Fibroblast of skin of back (primary cell): Measurements from ENCODE around the gene CMC1.
"Not testable (repeated sequence)": the region's sequence is repeated elsewhere in the genome, so short reads cannot be mapped to it uniquely, and the experiment has no call there.

Experiments used
- DNase-seq: peaks from one replicate; pipeline ENCODE4 v3.0.0-alpha.2; 2013

CMC1 gene

DNA sequence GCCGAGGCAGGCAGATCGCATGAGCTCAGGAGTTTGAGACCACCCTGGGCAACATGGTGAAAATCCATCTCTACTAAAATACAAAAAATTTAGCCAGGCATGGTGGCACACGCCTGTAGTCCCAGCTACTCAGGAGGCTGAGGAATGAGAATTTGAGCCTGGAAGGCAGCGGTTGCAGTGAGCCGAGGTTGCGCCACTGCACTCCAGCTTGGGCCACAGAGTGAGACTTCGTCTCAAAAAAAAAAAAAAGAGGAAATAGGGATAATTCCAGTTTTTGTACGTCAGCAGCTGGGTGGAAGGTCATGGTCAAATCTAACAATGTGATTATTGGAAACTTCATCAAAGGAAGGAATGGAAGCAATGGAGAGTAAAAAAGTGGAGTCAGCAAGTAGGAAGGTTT lies 3.1 kb downstream of the CMC1 start:
- no peak for DNase-seq

- no peak for DNase-seq
These were observed 5.9 kb downstream of the CMC1 start for GRCh38 chr3:28247286-28247685.

GRCh38 chr3:28250999-28251398 lies 9.6 kb downstream of the CMC1 start:
- DNase-seq, result no peak

DNA sequence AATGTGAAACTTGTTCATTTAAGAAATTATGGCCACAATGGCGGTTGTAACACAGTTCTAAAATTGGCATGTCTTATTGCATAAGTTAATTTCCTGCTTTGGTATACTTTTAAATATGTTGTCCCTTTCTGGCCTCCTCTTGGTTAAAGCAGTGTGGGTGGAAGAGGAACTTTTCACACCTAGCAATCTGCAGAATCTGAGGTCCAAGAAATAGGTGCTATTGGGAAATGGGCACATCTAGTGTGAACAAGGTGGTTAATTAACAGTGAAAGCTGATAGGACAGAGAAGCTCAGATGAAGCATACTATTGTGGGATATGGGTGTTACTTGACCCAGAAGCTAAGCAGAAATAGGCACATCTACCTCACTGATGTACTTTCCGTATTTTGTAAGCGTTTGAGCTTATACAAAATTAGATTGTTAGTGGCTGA lies 10.6 kb downstream of the CMC1 start:
- DNase-seq, result no peak

DNA sequence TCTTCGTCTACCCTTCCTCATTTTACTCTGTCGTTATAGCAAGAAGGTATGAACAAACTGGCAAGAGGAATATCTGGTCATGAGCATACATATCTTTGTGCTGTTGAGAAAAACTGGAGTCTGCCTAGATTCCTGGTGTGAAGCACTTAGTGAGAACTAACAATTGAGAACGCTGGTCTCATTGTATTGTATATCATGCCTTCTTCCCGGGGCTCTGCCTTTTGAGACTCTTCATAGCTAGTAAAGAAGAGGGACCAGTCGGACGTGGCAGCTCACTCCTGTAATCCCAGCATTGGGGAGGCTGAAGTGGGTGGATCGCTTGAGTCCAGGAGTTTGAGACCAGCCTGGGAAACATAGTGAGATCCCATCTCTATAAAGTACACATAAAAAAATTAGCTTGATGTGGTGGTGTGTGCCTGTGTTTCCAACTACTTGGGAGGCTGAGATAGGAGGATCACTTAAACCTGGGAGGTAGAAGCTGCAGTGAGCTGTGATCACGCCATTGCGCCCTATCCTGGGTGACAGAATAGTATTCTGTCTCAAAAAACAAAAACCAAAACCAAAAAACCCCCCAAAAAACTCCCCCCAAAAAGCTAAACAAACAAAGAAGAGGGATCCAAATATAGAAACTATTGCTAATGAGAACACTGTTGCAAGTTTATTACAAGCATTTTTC lies 11.8 kb downstream of the CMC1 start:
- no peak for DNase-seq

- no peak for DNase-seq
These were observed 20.6 kb downstream of the CMC1 start for GRCh38 chr3:28262001-28262400.

DNA sequence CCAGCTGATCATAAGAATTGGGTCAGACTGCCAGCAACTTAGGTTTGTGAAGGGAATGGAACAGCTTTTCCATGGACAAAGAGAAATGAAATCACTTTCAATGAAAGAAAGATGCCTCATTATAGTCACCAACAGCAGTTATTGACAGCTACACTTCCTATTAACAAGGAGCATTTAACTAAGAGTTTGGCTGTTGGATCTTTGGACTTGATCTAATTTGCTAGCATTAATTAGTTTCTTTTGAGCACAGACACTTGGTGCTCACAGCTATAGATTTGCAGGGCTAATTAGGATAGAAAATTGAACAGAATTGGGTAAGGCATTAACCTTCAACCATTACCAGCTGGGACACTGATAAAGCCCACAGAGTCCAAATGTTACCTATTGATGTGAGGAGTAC lies 24.2 kb downstream of the CMC1 start:
- DNase-seq, result no peak

DNA sequence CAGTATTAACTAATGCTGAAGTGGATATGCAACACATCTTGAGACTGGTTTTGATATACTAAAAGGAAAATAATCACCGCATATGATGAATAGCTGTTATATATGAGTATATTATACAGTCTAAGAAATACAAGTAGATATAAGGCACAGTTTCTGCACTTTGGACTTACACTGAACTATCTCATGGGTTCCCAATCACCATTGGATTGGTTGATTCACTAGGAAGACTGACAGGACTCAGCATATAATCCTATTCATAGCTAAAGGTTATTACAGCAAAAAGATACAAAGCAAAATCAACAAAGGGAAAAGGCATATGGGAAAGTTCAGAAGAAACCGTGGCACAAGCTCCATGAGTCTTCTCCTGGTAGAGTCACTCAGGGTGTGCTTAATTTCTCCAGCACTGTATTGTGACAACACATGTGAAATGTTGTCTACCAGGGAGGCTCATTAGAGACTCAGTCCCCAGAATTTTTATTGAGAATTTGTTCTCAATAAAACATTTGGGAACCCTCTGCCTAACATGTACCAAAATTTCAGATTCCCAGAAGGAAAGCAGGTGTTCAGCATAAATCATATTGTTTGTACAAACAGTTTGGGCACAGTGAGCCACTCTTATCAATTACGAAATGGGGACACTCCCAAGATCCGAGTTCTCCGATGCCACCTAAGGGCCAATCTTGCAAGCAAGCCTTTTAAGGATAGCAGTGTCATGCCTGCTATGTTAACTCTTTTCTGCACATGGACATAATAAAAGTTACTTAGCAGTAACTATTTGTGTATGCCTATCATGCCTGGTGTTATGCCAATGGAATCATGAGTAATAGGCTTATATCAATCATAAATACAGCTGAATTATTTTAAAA lies 26.8 kb downstream of the CMC1 start:
- no peak for DNase-seq

GRCh38 chr3:28268989-28269388 lies 27.6 kb downstream of the CMC1 start:
- DNase-seq, result no peak

DNA sequence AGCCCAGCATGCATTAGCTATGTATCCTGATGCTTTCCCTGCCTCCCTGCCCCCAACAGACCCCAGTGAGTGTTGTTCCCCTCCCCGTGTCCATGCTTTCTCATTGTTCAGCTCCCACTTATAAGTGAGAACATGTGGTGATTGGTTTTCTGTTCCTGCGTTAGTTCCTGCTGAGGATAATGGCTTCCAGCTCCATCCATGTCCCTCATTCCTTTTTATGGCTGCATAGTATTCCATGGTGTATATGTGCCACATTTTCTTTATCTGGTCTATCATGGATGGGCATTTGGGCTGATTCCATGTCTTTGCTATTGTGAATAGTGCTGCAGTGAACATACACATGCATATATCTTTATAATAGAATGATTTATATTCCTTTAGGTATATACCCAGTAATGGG lies 28.5 kb downstream of the CMC1 start:
- not testable (repeated sequence) for DNase-seq

- DNase-seq, result no peak
These were observed 32.4 kb downstream of the CMC1 start for GRCh38 chr3:28273837-28274236.

- no peak for DNase-seq
These were observed 37.5 kb downstream of the CMC1 start for GRCh38 chr3:28278918-28279317.

DNA sequence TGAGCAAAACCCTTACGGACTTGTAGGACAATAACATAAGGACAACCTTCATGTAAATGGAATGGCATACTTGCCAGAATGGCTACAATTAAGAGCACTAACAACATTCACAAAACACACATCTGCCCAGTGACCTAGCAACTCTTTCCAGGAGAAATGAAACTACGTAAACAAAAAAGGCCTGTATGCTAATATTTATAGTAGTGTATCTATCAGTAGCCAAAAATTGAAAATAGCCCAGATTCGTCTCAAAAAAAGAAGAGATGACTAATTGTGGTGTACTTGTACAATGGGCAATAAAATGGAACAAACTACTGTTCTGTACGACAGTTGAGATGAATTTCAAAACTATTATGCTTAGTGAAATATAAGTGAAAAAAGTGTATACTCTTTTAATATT lies 38.4 kb downstream of the CMC1 start:
- no peak for DNase-seq

DNA sequence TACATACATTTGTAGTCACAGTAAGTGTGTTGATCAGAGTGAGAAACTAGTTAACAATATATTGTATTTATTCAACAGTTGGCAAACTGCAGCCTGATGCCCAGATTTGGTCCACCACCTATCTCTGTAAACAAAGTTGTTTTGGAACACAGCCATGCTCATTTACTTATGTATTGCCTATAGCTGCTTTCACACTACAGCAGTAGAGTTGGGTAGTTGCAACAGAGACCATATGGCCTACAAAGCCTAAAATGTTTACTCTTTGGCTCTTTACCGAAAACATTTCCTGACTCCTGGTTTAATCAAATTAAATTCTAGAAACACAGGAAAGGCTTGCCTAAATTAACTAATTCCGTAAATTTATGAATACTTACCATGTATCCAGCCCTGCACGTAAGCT lies 39.4 kb downstream of the CMC1 start:
- no peak for DNase-seq

DNA sequence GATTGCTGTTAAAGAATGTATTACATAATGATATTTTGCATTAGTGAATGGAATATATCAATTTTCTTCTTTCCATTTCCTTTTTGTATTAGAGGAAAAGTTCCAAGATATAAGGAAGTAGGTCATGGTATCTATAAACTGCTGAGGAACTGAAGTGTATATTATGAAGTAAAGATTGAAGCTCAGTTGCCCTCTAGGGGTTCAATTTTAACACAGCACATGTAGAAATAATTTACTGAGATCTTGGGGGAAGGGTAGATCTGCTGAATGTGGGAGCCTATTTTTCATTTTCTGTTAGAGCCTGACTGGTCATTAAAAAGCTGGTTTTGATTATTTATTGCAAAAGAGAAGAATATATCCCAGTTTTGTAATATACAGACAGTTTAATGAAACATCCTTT lies 45.2 kb downstream of the CMC1 start:
- peak; percentile 27 for DNase-seq

- no peak for DNase-seq
These were observed 45.6 kb downstream of the CMC1 start for GRCh38 chr3:28287046-28287445.

- no peak for DNase-seq
These were observed 49.5 kb downstream of the CMC1 start for GRCh38 chr3:28290863-28291300.

GRCh38 chr3:28291577-28291976 lies 50.2 kb downstream of the CMC1 start:
- DNase-seq, result no peak

DNA sequence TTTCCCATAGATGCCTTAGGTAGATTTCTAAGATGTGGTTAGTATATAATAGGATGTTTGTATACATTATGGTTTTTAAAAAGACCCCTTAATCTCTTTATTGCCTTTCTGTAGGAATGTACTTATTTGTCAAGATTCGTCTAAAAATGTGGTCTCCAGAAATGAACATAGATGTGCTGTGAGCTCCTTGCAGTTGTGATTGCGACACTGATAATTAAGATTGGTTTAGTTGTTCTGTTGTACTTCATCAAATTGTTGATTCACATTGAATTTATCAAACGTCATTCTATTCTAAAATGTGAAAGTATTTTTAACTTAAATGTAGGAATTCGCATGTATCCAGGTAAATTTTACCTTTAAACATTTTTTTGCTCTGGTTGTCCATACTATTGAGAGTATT lies 51.2 kb downstream of the CMC1 start:
- DNase-seq, result no peak

DNA sequence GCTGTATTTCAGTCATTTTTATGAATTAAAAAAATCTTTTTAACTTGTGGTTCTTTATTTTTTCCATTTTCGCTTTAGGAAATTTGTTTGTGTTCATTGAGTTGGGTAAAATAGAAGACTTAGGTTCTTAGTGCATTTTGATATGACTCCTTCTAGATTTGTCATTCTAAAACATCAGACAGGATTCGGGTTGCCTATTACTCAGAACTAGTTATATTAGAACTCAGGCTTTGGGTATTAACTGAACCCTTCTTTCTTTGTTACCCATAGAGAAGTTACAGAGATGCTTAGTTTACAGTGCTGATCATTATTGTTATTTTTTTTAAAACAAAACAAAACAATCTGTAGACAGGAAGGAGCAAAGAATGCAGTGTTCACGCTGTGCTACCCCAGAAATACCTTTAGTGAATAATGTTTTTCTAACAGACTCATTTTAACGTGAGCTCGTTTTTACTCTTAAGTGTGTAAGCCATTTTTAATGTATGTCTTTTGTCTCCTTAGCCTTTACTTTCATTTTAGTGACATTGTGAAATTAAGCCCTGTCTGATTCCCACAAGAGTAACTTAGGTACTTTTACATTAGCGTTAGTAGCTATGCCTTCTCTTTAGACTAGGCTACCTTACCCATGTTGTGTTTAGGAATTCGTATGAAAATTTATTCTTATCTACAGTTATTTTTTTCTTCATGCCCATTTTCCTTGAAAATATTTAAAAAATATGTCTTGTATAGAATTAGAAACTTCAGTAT lies 53.4 kb downstream of the CMC1 start:
- DNase-seq, result no peak

DNA sequence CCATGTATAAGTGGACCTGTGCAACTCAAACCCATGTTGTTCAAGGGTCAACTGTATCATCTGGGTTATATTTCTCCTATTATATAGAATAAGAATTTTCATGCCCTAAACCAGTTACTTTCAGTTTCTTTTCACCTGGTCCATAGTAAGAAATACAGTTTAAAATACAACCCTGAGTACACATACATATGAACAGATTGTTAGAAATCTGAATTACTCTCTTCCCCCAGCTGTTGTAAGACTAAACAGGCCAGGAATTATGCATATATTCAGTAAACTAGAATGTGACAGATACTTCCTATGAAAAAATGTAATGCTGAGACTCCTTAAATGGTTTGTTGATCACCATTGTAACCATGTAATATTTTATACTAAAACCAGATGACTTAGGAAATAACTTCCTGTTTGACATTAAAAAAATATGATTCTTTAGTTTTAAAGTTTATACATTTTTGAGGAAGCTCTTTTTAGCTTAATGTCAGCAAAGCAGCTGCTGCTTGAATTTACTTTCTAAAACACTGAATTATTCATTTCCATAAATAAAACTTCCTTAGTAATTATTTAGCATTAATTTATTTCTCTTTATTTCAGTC lies 54.6 kb downstream of the CMC1 start:
- peak; percentile 33 for DNase-seq

DNA sequence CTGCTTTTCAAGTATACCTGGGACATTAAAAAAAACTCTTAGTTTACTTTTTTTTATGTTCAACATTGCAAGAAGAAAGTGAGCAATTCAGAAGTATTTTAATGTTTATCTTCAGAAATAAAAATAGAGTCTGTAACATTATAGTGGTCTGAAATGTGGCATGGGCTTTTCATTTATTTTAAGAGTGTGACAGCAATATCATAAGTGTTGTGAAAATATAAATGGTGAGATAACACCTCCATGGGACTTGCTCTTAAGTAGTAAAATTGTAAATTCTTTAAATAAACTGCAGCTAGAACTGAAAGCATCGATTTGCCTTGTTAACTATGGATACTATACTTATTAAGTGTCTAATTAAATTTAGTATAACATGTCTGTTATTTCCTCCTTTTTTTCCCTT lies 58.3 kb downstream of the CMC1 start:
- DNase-seq, result no peak

- DNase-seq, result no peak
These were observed 59.0 kb downstream of the CMC1 start for GRCh38 chr3:28300345-28300962.
